Transverse colon (tissue), 4 donors: ENCODE measurements around the gene CATSPERD. TPM values are rescaled to one million over a fixed set of nuclear protein-coding genes. Genes with fewer than 3 reads are reported as not detected.

Experiments
- DNase-seq: peaks from one replicate; pipeline ENCODE4 v3.0.0-alpha.2; 2019
- H3K27ac ChIP-seq, 4 donors: fragments of 200-600 bp; sonication (generic); 2 replicates each; pipeline ENCODE4 v1.5.1; 2016 to 2018; ENCODE audit warnings: inconsistent platforms in 4 of 4
- H3K27me3 ChIP-seq: fragments of 200-600 bp; sonication (generic); 2 replicates; pipeline ENCODE4 v1.5.1; 2017; ENCODE audit warnings: inconsistent platforms
- H3K36me3 ChIP-seq, 4 donors: fragments of 200-600 bp; sonication (generic); 2 replicates each; pipeline ENCODE4 v1.5.1; 2017 to 2019; ENCODE audit warnings: inconsistent platforms in 4 of 4
- H3K4me1 ChIP-seq, 4 donors: fragments of 200-600 bp; sonication (generic); 2 replicates each; pipeline ENCODE4 v1.5.1; 2017 to 2020; ENCODE audit warnings: inconsistent platforms in 4 of 4
- H3K4me3 ChIP-seq, 4 donors: fragments of 200-600 bp; sonication (generic); 1 replicate in 1 of 4; 2 replicates in 3 of 4; pipeline versions ENCODE4 v1.5.1 to v1.6.1; 2017 to 2019; ENCODE audit warnings: inconsistent platforms in 4 of 4
- H3K9me3 ChIP-seq, 2 donors: fragments of 200-600 bp; sonication (generic); 2 replicates each; pipeline ENCODE4 v1.5.1; 2017 to 2019; ENCODE audit warnings: inconsistent platforms in 2 of 2
- EP300 ChIP-seq: sonication (generic); formaldehyde crosslinking; IDR thresholded peaks from one replicate; pipeline ENCODE4 v1.6.1; 2017; ENCODE audit warnings: antibody characterized with exemption, low read depth
- POLR2A ChIP-seq: fragments of 450-650 bp; IDR thresholded peaks from one replicate; pipeline ENCODE4 v1.6.1; 2016; ENCODE audit warnings: antibody characterized with exemption, mild to moderate bottlenecking, moderate library complexity
- POLR2AphosphoS5 ChIP-seq, 3 donors: sonication (generic); formaldehyde crosslinking; IDR thresholded peaks; one replicate each; pipeline ENCODE4 v1.6.1; 2016; ENCODE audit warnings: antibody characterized with exemption in 3 of 3
- WGBS, 2 donors: methylation state at CpG; one replicate each; pipeline ENCODE4 v1.1.5; 2018; ENCODE audit warnings: low coverage in 1 of 2; 5-methylcytosine and 5-hydroxymethylcytosine counted together
- in situ Hi-C, 4 donors: fragments of 200-750 bp; cut with MboI; loops; one replicate each; pipeline versions ENCODE4 v1.15.0 to v1.15.1; 2017; ENCODE audit warnings: low sequenced_read_pairs in 3 of 4, low pct_ligation_motif_present in 1 of 4, low pct_unique_long_range_greater_than_20kb in 1 of 4
- intact Hi-C: fragments of 100-400 bp; cut with DNase I; formaldehyde crosslinking; loops from one replicate; pipeline ENCODE4 v1.15.1; 2023; ENCODE audit warnings: low total_unique reads
- total RNA-seq, 4 donors: library from RNA; depleted of rRNA; stranded (reverse); fragments of >200 nt; gene quantifications; one replicate each; pipeline ENCODE4 v1.1.0, GENCODE V29; 2016
- TF ChIP-seq, protein P1 (sequence below), 5 experiments: fragments of 200-600 bp in 3 of 5; fragments of 450-650 bp in 2 of 5; sonication (generic) in 3 of 5; IDR thresholded peaks; 1 replicate in 2 of 5; 2 replicates in 3 of 5; pipeline ENCODE4 v1.5.1; 2016 to 2017; ENCODE audit warnings: antibody characterized with exemption in 5 of 5, inconsistent platforms in 3 of 5, mild to moderate bottlenecking in 2 of 5, moderate library complexity in 1 of 5

The CATSPERD gene
- total RNA-seq, 4 donors from 2014 or later = not detected

DNA sequence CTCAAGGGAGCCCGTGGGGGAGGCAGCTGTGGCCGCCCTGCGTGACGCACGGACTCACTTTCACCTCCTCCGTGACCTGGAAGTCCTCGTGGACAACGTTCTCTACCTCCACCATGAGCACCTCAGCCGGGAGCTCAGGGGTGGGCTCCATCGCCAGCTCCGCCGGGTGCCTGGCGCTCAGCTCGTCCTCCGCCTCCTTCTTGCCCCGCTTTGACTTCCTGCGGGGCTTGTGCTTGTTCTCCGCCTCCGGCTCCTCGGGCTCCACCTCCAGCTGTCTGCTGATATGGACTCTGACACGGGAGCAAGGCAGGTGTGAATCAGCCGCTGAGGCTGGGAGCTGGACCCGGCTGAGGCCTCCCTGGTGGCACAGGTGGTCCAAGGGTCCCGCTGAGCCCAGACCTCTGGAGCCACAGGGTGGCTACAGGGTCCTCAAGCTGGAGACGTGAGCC lies 8.7 kb upstream of the CATSPERD start:
- 88% methylated on average over 25 of the region's 25 CpGs; no CpG with 5 or more reads in 1 of the 2 donors for WGBS, 2 donors
- no peak for TF ChIP-seq POLR2AphosphoS5 (IDR thresholded peaks at IDR 0.05)
- no peak for TF ChIP-seq EP300
- TF ChIP-seq, protein P1, sequence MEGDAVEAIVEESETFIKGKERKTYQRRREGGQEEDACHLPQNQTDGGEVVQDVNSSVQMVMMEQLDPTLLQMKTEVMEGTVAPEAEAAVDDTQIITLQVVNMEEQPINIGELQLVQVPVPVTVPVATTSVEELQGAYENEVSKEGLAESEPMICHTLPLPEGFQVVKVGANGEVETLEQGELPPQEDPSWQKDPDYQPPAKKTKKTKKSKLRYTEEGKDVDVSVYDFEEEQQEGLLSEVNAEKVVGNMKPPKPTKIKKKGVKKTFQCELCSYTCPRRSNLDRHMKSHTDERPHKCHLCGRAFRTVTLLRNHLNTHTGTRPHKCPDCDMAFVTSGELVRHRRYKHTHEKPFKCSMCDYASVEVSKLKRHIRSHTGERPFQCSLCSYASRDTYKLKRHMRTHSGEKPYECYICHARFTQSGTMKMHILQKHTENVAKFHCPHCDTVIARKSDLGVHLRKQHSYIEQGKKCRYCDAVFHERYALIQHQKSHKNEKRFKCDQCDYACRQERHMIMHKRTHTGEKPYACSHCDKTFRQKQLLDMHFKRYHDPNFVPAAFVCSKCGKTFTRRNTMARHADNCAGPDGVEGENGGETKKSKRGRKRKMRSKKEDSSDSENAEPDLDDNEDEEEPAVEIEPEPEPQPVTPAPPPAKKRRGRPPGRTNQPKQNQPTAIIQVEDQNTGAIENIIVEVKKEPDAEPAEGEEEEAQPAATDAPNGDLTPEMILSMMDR (IDR thresholded peaks at IDR 0.05) = no peak
- TF ChIP-seq POLR2A = no peak
- intact Hi-C loops = no loop called here
- Histone ChIP-seq H3K36me3 (peaks cover 0 to 45% (median 20%) of the 10 kb centered on the region in 4 donors), H3K27me3 (no peaks in the 10 kb centered on the region), H3K4me3 (no peak overlapping the region), H3K27ac (no peak overlapping the region), H3K4me1 (peaks cover 0 to 3% (median 0%) of the 10 kb centered on the region in 4 donors), H3K9me3 (no peaks in the 10 kb centered on the region)
- in situ Hi-C loops = no loop called here
- no peak for DNase-seq

DNA sequence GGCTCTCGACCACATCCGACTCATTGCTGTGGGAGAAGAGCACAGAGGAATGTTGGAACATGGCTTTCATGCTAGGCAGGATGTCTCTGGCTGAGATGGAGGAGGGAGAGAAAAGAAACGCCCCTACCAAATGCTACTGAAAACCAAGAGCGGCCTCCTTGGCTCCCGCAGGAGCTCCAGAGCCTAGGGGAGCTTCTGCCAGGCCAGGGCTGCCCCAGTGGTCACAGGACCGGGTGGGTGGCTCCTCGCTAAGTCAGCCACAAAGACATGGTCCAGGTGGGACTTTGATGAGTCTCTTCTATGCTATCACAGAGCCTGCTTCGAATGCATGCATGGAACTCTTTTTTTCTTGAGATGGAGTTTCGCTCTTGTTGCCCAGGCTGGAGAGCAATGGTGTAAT lies 7.2 kb upstream of the CATSPERD start:
- no peak for TF ChIP-seq POLR2A
- TF ChIP-seq, protein P1 (IDR thresholded peaks at IDR 0.05) = no peak
- no peak for TF ChIP-seq POLR2AphosphoS5 (IDR thresholded peaks at IDR 0.05)
- no peak for TF ChIP-seq EP300
- in situ Hi-C loops (no loop called here), intact Hi-C loops (no loop called here)
- Histone ChIP-seq H3K4me3 (no peak overlapping the region), H3K4me1 (peaks cover 3 to 16% (median 4%) of the 10 kb centered on the region in 4 donors), H3K9me3 (no peaks in the 10 kb centered on the region), H3K27me3 (no peaks in the 10 kb centered on the region), H3K36me3 (peaks cover 0 to 39% (median 18%) of the 10 kb centered on the region in 4 donors), H3K27ac (no peak overlapping the region)
- WGBS, 2 donors = 94% methylated on average over 9 of the region's 9 CpGs; no CpG with 5 or more reads in 1 of the 2 donors
- no peak for DNase-seq

DNA sequence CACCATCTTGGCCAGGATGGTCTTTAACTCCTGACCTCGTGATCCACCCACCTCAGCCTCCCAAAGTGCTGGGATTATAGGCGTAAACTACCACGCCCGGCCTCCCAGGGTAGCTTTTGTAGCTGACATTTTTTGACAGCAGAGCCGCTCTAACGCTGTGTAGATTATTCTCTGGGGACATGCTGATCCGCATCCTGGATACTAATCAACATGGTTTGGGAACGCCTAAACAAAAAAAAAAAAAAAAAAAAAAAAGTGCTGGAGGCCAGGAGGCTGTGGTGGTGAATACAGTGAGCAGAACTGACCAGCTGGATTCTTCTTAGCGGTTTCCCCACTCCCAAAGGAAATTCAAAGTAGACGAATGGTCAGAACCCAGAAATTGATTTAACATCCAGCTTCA lies 5.6 kb upstream of the CATSPERD start:
- Histone ChIP-seq H3K4me1 (peaks cover 12 to 27% (median 16%) of the 10 kb centered on the region in 4 donors), H3K27ac (no peak overlapping the region), H3K4me3 (no peak overlapping the region), H3K36me3 (peaks cover 0 to 33% (median 16%) of the 10 kb centered on the region in 4 donors), H3K9me3 (no peaks in the 10 kb centered on the region), H3K27me3 (no peaks in the 10 kb centered on the region)
- TF ChIP-seq, protein P1 (IDR thresholded peaks at IDR 0.05) = no peak
- no peak for TF ChIP-seq POLR2AphosphoS5 (IDR thresholded peaks at IDR 0.05)
- no peak for TF ChIP-seq EP300
- TF ChIP-seq POLR2A = no peak
- 93 to 100% methylated on average over 2 to 10 of the region's 10 CpGs for WGBS, 2 donors
- no peak for DNase-seq
- intact Hi-C loops = no loop called here
- in situ Hi-C loops = no loop called here

DNA sequence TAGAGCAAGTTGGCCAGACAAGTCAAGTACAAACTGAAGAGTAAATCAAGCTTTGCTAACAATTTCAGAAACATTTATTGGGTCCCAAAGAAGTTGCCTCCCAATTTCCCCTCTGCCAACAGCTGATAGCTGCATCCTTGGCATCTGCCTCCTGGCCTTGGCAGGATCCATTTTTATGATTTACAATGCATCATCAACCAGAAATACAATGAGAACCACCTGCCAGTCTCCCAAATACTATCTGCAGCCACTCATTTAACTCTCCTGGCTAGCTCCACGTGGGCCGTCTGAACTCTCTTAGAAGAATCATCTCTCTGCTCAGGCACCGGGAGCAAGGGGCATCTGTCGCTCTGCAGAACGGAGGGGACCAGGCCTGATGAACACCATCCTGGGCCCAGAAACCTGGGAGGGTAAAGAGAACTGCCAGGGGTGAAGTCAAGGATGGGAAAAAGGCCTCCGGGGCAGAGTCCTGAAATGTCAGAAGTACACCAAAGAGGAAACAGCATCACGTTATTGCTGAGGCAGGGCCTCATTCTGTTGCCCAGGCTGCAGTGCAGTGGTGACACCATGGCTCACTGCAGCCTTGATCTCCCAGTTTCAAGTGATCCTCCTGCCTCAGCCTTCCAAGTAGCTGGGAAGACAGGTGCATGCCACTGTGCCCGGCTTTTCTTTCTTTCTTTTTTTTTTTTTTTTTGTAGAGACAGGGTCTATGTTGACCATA lies 3.1 kb upstream of the CATSPERD start:
- peaks cover 0 to 15% (median 4%) of the 10 kb centered on the region in 4 donors for H3K36me3 ChIP-seq
- H3K27me3 ChIP-seq = no peaks in the 10 kb centered on the region
- H3K4me1 ChIP-seq = peaks cover 12 to 34% (median 19%) of the 10 kb centered on the region in 4 donors
- H3K27ac ChIP-seq = no peak overlapping the region
- intact Hi-C loops = no loop called here
- H3K9me3 ChIP-seq = no peaks in the 10 kb centered on the region
- WGBS, 2 donors = 79 to 86% methylated on average over 1 to 8 of the region's 8 CpGs
- no peak for DNase-seq
- in situ Hi-C loops = no loop called here
- no peak overlapping the region for H3K4me3 ChIP-seq
- TF ChIP-seq POLR2AphosphoS5 (IDR thresholded peaks at IDR 0.05) (no peak), EP300 (no peak), POLR2A (no peak)
- TF ChIP-seq, protein P1 (IDR thresholded peaks at IDR 0.05) = no peak
